ENCODE results near the gene DDX54.
"Not testable (repeated sequence)": the region's sequence is repeated elsewhere in the genome, so short reads cannot be mapped to it uniquely, and the experiment has no call there.

DDX54 gene

DNA sequence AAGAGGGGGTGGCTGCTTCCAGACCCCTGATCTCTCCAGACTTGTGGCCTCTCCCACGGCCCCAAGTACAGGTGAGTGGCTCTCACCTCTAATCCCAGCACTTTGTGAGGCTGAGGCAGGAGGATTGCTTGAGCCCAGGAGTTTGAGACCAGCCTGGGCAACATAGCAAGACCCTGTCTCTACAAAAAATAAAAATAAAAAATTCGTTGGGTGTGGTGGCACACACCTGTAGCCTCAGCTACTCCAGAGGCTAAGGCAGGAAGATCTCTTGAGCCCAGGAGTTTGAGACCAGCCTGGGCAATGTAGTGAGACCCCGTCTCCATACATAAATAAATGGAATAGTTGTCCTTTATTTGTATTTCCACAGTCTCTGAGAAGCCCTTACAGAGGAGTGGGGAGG is 43.6 kb downstream of the DDX54 start:
- H3K36me3 Mint-ChIP-seq, CTCF ChIA-PET: not testable (repeated sequence)
- H3K27me3 Mint-ChIP-seq, result peaks cover 20% of the 10 kb centered on the region

DNA sequence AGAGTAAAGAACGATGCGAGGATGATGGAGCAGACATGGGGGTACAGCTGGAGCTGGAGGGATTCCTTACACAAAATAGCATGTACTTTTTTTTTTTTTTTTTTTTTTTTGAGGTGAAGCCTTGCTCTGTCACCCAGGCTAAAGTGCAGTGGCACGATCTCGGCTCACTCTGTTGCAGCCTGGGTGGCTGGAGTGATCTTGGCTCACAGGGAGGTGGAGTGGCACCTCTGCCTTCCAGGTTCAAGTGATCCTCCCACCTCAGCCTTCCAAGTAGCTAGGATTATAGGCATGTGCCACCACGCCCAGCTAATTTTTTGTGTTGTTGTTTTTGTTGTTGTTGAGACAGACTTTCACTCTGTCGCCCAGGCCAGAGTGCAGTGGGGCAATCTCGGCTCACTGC is 44.6 kb downstream of the DDX54 start:
- peaks cover 12% of the 10 kb centered on the region for H3K4me1 Mint-ChIP-seq
- CTCF ChIA-PET, result no interaction called here
- H3K9me3 Mint-ChIP-seq, result no peaks in the 10 kb centered on the region
- H3K4me3 Mint-ChIP-seq, result no peak overlapping the region
- H3K27me3 Mint-ChIP-seq, result peaks cover 27% of the 10 kb centered on the region
- H3K27ac Mint-ChIP-seq, result no peak overlapping the region
- H3K36me3 Mint-ChIP-seq, result no peaks in the 10 kb centered on the region
- DNase-seq, result no peak

More for the DNA sequence above, 43.6 kb downstream of the DDX54 start:
- not testable (repeated sequence) for H3K4me3 Mint-ChIP-seq, H3K4me1 Mint-ChIP-seq, H3K9me3 Mint-ChIP-seq, DNase-seq, H3K27ac Mint-ChIP-seq

DNA sequence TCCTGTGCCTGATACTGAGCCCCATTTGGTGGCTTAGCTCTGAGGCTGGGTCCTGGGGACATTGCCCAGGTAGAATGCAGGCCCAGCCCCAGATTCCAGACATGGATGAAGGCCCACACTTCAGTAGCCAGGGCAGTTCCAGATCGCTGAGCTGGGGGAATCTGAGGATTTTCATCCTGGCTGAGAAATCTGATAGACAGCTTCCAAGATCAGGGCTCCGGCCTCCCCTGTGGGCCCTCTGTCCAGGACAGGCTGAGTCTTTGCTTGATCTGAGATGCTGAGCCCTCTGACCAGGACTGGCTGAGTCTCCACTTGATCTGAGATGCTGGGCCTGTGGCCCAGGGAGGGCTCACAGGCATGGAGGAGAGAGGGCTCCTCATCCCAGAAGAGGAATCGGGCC is 46.5 kb downstream of the DDX54 start:
- H3K27me3 Mint-ChIP-seq, result peaks cover 42% of the 10 kb centered on the region
- H3K27ac Mint-ChIP-seq, result no peak overlapping the region
- CTCF ChIA-PET, result interaction anchor here (0.9 to 1.6 kb wide), 3 partner anchors 12 to 35 kb away, joined by 3 to 6 read pairs (median 3); no protein-coding TSS in a partner anchor

DNA sequence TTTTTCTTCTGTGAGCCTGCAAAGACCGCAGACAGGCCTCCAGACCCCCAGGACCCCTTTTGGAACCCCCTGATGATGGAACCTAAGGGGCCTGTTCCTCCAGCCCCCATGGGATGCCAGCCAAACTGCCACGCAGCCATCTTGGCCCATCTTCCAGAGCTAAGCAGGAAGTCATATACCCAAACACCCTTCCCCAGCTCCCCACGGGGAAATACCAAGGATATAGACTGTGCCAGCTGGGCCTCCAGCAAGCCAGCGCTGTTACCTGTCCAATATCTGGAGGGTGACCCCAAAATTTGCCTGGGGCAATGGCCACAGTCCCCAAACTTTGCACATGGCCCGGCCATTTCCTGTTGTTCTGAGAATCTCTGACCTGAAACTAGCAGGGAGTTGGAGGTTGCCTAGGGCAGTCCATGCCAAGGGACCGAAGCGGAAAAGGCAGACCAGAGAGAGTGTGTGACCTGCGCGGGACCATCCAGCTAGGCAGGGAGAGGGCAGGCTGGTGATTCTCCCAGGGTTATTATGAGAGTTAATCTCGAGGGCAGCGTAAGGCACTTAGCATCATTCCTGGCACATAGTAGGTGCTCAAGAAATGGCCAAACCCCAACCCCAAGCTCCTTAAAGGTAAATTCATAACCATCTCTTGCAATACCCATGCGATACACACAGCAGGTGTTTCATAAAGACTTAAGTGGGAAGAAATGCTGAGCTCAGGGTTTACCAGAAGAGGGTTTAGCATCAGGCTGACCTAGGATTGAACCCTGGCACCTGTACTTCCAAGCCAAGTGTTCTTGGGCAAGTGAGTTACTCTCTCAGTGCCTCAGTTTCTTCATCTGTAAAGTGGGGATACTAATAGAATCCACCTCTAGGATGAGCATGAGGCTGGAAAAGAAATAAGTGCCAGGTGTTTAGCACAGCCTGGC is 47.2 kb downstream of the DDX54 start:
- peaks cover 46% of the 10 kb centered on the region for H3K27me3 Mint-ChIP-seq
- no peaks in the 10 kb centered on the region for H3K9me3 Mint-ChIP-seq
- H3K36me3 Mint-ChIP-seq, result no peaks in the 10 kb centered on the region
- H3K27ac Mint-ChIP-seq, result no peak overlapping the region
- peaks cover 17% of the 10 kb centered on the region for H3K4me1 Mint-ChIP-seq
- DNase-seq, result no peak
- CTCF ChIA-PET, result interaction anchor here (0.6 to 1.3 kb wide), 2 partner anchors 15 to 34 kb away, joined by 3 to 6 read pairs; no protein-coding TSS in a partner anchor
- no peak overlapping the region for H3K4me3 Mint-ChIP-seq

More for the DNA sequence above, 46.5 kb downstream of the DDX54 start:
- no peak for DNase-seq
- no peak overlapping the region for H3K4me3 Mint-ChIP-seq
- peaks cover 17% of the 10 kb centered on the region for H3K4me1 Mint-ChIP-seq
- no peaks in the 10 kb centered on the region for H3K36me3 Mint-ChIP-seq
- no peaks in the 10 kb centered on the region for H3K9me3 Mint-ChIP-seq

DNA sequence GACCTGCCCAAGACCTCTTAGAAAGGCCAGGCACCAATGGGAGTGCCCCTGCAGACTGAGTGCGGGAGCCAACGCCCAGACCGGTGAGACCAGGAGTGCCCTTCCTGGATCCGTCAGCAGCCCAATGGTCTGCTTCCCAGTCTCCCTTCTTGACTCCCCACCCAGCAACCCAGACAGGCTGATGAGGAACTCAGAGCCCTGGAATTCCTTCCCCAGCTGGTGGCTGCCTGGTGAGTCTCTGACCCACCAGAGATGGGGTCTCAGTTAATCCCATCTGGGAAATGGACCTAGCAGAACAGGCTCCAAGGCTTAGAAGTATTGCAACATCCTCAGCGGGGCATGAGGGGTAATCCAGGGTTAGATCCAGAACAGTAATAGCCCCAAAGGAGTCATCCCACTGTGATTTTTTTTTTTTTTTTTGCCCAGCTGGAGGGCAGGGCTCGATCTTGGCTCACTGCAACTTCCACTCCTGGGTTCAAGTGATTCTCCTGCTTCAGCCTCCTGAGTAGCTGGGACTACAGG is 48.2 kb downstream of the DDX54 start:
- peaks cover 46% of the 10 kb centered on the region for H3K27me3 Mint-ChIP-seq
- CTCF ChIA-PET, result interaction anchor here (0.6 to 1.0 kb wide), 2 partner anchors 16 to 35 kb away, joined by 3 to 4 read pairs; no protein-coding TSS in a partner anchor
- no peak overlapping the region for H3K27ac Mint-ChIP-seq
- H3K4me1 Mint-ChIP-seq, result peaks cover 17% of the 10 kb centered on the region
- H3K4me3 Mint-ChIP-seq, result no peak overlapping the region
- H3K9me3 Mint-ChIP-seq, result no peaks in the 10 kb centered on the region
- DNase-seq, result no peak
- no peaks in the 10 kb centered on the region for H3K36me3 Mint-ChIP-seq

DNA sequence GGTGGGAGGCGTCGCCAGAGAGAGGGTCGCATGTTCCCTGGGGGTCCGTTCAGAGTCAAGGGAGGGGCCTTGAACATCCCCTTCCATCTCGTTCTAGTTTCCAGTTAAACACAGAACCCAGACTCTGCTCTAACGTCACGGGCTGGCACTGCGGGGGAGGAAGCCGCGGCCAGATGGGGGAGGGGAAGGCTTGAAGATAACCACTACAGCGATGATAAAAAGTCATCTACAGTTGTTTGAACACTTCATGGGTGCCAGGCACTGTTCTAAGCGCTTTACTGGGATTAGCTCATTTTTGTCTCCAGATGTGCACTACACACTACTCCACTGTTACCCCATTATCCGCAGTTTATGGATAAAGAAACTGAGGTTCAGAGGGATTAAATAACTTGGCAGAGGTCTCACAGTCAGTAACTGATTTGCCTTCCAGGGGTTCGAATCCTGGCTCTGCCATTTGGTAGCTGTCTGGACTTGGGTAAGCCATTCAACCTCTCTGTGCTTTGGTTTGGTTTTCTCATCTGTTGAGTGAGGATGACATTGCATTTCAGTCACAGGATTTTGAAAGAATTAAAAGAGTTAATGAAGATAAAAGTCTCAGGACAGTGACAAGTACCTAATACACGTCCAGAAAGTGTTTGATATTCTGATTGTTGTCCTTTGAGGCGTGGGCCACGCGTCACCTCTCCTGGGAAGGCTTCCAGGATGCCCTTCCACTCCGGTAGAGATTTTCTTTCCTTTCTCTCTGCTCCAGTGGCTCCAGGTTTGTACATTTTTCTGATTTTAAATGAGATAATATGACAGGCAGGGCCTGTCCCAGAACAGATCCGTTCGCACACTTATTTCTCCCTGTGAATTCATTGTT is 48.9 kb downstream of the DDX54 start:
- DNase-seq, result peak; percentile 60
- Mint-ChIP-seq H3K36me3 (no peaks in the 10 kb centered on the region), H3K27ac (peak overlapping the region; percentile 69), H3K9me3 (no peaks in the 10 kb centered on the region), H3K4me1 (peaks cover 17% of the 10 kb centered on the region), H3K27me3 (peaks cover 46% of the 10 kb centered on the region), H3K4me3 (peak overlapping the region; percentile 68)
- CTCF ChIA-PET, result interaction anchor here (0.5 to 1.5 kb wide), 4 partner anchors 17 to 144 kb away, joined by 3 to 4 read pairs (median 4); no protein-coding TSS in a partner anchor

DNA sequence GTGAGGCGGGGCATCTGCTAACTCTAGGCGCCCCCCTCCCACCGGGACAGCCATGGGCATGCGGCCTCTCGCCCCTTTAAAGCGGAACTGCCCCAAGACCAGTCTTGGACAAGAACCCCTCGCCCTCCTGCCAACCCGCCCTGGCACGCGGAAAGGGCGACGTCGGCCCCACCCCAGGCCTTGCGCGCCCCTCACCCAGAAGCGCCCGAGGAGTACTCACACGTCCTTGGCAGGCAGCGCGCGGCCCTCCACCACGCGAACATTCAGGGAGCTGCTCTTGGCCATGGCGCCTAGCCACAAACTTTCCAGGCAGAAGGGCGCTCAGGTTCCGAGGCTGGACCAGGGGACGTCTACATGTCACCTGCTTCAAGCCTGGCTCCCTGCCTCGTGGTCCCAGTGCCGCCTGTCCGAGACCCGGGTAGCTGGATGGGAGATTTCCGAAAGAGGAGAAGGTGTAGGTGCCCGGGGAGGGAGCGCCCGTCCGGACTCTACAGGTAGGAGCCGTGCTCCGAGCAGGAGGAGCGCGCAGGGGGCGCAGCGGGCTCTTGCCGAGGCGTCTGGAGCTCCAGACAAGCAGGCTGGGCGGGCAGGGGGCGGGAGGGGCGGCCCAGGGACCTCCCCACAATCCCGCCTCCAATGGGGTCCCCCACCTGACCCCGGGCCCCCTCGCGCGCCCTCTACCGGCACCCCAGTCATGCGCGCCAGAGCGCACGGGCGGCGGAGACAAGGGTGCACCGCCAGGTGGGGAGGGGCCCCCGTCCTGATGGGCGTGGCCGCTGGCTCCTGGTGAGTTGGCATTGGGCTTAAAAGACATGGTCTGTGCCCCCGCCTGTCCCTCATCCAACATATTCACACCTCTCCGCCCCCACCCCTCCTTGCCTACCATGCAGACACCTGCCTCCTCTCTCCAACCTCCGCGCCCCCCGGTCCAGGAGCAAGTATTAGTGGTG is 49.8 kb downstream of the DDX54 start, which contains the start of gene RASAL1:
Gene RASAL1, minus strand, starts transcription at position 584 of the 950 bp plus-strand sequence. Its CDS starts 299 bp downstream, at position 285.
- CTCF ChIA-PET, result interaction anchor here (0.5 to 1.5 kb wide), 7 partner anchors 16 to 143 kb away, joined by 3 to 5 read pairs (median 4); no protein-coding TSS in a partner anchor
- no peaks in the 10 kb centered on the region for H3K9me3 Mint-ChIP-seq
- peak; percentile 79 for DNase-seq
- H3K27ac Mint-ChIP-seq, result peak within 1 kb of the TSS; percentile 69
- H3K4me1 Mint-ChIP-seq, result peaks cover 17% of the 10 kb centered on the region
- H3K4me3 Mint-ChIP-seq, result peak within 1 kb of the TSS; percentile 68
- no peaks in the 10 kb centered on the region for H3K36me3 Mint-ChIP-seq
- peaks cover 46% of the 10 kb centered on the region for H3K27me3 Mint-ChIP-seq

DNA sequence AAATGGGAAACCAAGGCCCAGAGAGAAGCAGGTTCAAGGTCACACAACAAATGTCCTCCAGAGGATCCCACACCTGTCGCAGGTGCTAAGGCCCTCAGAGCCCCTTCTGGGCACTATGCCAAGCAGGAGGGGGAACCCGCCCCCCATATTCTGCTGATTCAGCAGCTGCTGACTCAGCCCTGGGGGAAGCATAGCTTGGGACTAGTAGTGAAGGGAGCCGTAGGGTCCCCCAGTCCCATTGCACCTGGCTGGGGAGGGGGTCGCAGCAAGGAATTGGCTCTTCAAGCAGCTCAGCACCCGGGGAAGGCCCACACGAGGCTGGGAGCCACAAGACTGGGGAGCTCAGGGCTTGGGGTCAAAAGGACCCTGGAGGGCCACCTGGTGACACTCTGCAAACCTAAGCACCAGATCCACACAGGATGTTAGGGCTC is 50.7 kb downstream of the DDX54 start:
- Mint-ChIP-seq H3K4me1 (peaks cover 19% of the 10 kb centered on the region), H3K27ac (no peak overlapping the region), H3K27me3 (peaks cover 48% of the 10 kb centered on the region), H3K9me3 (no peaks in the 10 kb centered on the region), H3K4me3 (peak overlapping the region; percentile 28), H3K36me3 (no peaks in the 10 kb centered on the region)
- CTCF ChIA-PET, result interaction anchor here (0.7 to 1.5 kb wide), 7 partner anchors 13 to 85 kb away, joined by 3 to 5 read pairs (median 4); no protein-coding TSS in a partner anchor
- DNase-seq, result no peak

DNA sequence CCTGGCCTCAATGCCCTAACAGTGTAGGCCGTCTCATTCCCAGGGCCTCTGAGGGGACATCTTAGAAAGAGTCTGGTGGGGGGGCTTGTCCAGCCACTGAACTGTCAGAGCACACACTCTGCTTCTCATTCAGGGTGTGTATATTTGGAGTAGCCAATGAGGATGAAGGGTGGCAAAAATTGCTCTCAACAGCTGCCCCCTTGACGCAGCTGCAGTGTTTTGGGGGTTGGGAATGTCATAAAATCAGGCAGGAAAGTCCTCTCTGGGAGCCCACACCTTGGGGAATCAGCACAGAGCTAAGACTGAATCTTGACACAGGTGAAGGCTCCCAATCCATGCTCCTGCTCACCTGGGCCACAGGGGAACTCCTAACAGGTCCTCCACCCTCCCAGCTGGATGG is 51.2 kb downstream of the DDX54 start:
- H3K4me3 Mint-ChIP-seq, result no peak overlapping the region
- CTCF ChIA-PET, result interaction anchor here (0.7 to 1.5 kb wide), 6 partner anchors 13 to 84 kb away, joined by 3 to 5 read pairs (median 4); no protein-coding TSS in a partner anchor

DNA sequence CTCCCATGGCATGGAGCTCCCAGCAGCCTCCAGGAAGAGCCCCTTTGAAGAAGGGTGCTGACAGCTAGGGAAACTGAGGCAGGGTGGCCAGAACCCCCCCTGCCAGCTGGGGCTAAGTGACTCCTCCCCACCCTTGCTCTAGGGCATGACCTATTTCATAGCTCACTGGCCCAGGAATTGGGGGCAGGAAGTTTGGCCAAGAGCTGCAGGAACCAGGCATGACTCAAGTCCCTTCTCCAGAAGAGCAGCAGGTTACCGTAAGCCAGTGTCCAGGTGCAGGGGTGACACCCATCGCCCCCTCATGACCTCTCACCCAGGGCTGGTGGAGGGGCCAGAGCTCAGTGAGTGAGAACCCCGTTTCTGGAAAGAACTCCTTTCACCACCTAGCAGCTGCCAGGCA is 51.6 kb downstream of the DDX54 start:
- DNase-seq, result no peak
- Mint-ChIP-seq H3K4me3 (no peak overlapping the region), H3K9me3 (no peaks in the 10 kb centered on the region), H3K4me1 (peaks cover 22% of the 10 kb centered on the region), H3K27ac (no peak overlapping the region), H3K27me3 (peaks cover 51% of the 10 kb centered on the region), H3K36me3 (no peaks in the 10 kb centered on the region)
- CTCF ChIA-PET, result interaction anchor here (0.7 to 1.5 kb wide), 4 partner anchors 14 to 23 kb away, joined by 3 to 5 read pairs (median 4); no protein-coding TSS in a partner anchor

More for the DNA sequence above, 51.2 kb downstream of the DDX54 start:
- no peak for DNase-seq
- peaks cover 22% of the 10 kb centered on the region for H3K4me1 Mint-ChIP-seq
- no peaks in the 10 kb centered on the region for H3K36me3 Mint-ChIP-seq
- H3K27me3 Mint-ChIP-seq, result peaks cover 51% of the 10 kb centered on the region
- H3K9me3 Mint-ChIP-seq, result no peaks in the 10 kb centered on the region
- no peak overlapping the region for H3K27ac Mint-ChIP-seq

DNA sequence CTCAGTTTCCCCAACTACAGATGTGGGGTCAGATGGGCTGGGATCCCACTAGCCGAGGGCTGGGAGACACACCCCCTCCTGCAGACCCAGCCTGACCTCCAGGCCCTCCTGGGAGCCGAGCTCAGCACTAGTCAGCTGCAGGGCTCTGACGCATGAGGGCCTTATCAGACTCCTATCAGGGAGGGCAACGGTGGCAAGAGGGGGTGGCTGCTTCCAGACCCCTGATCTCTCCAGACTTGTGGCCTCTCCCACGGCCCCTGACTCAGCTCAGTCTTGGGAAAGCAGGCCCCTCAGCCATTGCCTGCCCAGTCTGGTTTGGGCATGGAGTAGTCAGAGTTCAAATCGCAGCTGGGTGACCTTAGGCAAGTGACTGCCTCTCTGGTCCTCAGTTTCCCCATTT is 52.2 kb downstream of the DDX54 start:
- no peak for DNase-seq
- Mint-ChIP-seq H3K9me3 (no peaks in the 10 kb centered on the region), H3K4me3 (no peak overlapping the region), H3K27me3 (peaks cover 53% of the 10 kb centered on the region), H3K4me1 (peaks cover 22% of the 10 kb centered on the region), H3K36me3 (no peaks in the 10 kb centered on the region), H3K27ac (no peak overlapping the region)
- CTCF ChIA-PET, result interaction anchor here (0.7 kb wide), 1 partner anchor 30 kb away, joined by 3 read pairs; no protein-coding TSS in a partner anchor

DNA sequence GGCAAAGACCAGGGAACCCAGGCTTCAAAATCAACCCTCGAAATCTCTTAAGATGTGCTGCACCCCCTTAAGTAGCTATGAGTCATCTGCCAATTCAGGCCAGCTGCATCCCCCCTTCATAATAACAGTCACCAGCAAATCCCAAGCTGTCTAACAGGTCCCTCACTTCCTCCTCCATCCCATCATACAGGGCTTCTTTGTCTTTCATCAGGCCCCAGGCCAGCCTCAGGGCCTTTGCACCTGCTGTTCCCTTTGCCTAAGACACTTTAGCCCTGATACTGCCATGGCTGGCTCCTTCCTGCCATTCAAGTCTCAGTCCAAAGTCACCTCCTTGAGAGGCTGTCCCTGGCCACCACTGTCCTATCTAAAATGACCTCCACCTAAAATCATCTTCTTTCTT is 53.7 kb downstream of the DDX54 start:
- H3K4me3 Mint-ChIP-seq, result no peak overlapping the region
- H3K4me1 Mint-ChIP-seq, result peaks cover 18% of the 10 kb centered on the region
- no peaks in the 10 kb centered on the region for H3K9me3 Mint-ChIP-seq
- no peak overlapping the region for H3K27ac Mint-ChIP-seq
- H3K36me3 Mint-ChIP-seq, result no peaks in the 10 kb centered on the region
- CTCF ChIA-PET, result interaction anchor here (2.2 kb wide), 1 partner anchor 42 kb away, joined by 6 read pairs; no protein-coding TSS in a partner anchor
- peaks cover 42% of the 10 kb centered on the region for H3K27me3 Mint-ChIP-seq
- no peak for DNase-seq
